ENCODE results near the gene CBARP. TPM values are rescaled to one million over a fixed set of nuclear protein-coding genes. Genes with fewer than 3 reads are reported as not detected.

Gene CBARP
- polyA plus RNA-seq, 10 donors = 0.97 to 2.7 (median 1.2) TPM

- no peak for DNase-seq
Measured at GRCh38 chr19:1228161-1228957, 9.4 kb downstream of the CBARP start.

GRCh38 chr19:1227304-1228054 lies 10.3 kb downstream of the CBARP start:
- DNase-seq = no peak

DNA sequence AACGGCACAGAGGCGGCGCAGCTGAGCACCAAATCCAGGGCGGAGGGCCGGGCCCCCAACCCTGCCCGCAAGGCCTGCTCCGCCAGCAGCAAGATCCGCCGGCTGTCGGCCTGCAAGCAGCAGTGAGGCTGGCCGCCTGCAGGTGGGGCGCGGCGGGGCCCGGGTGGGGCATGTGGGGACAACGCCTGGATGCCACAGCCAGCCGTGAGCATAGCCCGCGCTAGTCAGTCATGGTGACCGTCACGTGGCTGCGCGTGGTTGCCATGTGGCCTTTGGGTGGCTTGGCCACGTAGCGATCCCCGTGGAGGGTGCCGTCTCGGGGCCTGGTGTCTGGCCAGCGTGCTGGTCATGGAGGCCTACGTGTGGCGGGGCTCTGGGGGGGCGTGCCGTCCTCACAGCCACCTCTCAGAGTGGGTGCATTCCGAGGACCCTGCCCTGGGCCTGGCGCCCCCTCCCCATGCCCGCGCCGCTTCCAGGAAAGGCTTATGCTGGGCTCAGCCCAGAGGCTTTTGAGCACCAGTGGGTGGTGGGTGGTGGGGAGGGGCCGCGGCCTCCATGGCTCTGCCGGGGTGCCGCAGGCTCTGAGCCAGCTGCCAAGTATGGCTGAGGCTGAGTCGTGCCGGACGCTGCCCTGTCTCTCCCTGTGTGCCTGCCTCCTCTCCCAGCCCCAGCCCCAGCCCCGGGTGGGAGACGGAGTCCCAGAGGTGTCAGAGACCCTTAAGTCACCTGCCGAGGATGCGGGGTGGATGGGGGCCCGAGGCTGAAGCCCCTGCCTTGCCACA lies 11.1 kb downstream of the CBARP start:
- no peak for DNase-seq

DNA sequence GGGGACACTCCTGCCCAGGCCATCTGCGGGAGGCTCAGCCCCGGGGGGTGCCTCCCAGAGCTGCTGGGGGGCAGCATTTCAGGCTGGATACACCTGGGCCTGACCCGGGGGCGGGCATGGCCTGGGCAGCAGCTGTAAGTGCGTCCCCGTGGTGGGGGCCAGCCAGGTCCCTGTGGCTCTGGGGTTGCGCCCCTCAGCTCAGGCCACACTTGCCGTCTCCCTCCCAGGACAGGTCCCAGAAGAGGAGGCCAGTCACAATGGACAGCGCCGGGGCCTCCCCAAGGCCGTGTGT lies 11.6 kb downstream of the CBARP start:
- DNase-seq = no peak

- DNase-seq = no peak
Measured at GRCh38 chr19:1225440-1226226, 12.2 kb downstream of the CBARP start.

DNA sequence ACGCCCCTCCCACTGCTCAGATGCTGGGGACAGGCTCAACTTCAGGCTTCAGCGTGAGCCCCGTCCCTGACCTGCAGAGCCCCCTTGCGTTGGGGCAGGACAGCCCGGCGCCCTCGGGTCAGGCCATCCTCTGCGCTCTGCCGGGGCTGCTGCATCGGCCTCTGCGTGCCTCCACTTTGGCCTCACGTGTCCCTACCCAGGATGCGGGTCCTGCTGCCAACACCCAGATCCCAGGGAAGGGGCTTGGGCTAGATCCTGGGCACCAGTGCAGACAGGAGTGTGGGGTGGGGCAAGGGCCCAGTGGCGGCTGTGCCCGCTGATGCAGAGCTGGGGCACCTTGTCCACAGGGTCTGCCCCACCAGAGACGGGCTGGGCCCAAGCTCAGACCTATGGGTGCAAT lies 13.0 kb downstream of the CBARP start:
- DNase-seq = no peak

- no peak for DNase-seq
Measured at GRCh38 chr19:1224047-1224825, 13.6 kb downstream of the CBARP start.

GRCh38 chr19:1223018-1223855 lies 14.6 kb downstream of the CBARP start:
- DNase-seq = no peak

DNA sequence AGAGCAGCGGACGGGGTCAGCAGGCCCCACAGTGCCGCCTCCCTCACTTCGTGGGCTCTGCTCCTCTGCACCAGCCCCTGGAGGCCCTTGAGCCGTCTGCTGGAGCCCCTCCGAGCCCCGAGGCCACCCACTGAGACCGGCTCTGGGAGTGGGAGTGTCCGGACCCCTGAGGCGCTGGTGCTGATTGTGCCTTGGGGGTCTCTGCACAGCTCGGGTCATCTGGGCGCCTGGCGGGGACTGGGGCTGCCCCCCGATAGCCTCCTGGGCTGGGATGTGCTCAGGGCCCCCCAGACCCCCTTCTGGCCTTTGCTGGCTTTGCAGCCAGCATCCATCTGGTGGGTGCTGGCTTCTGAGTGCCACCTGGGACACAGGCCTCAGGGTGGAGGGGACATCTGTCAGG lies 15.4 kb downstream of the CBARP start:
- no peak for DNase-seq

DNA sequence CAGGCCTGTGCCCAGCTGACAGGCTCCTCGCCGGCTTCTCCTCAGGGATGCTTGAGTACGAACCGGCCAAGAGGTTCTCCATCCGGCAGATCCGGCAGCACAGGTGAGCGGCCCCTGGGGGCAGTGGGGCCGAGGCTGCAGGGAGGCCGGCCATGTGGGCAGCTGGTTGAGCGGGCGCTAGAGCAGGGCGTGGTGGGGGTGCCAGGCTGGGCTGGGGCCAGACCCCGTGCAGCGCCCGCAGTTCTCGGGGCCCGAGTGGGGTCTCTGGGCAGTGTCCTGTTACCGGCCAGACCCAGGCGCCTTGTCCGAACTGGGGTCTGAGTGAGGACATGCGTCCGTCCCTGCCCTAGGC lies 15.9 kb downstream of the CBARP start:
- no peak for DNase-seq

- DNase-seq = peak in 1 of 3 donors; percentile 78
Measured at GRCh38 chr19:1220976-1221903, 16.6 kb downstream of the CBARP start.

DNA sequence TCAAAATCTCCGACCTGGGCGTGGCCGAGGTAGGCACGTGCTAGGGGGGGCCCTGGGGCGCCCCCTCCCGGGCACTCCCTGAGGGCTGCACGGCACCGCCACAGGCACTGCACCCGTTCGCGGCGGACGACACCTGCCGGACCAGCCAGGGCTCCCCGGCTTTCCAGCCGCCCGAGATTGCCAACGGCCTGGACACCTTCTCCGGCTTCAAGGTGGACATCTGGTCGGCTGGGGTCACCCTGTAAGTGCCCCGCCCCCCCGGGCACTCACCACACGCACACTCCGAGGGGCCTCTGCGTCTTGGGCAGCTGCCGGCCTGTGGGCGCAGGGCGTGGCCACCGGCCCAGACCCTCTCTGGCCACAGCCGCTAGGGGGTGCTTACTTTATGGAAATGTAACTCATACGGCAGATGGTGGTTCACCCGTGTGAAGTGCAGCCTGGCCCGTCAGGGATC lies 17.3 kb downstream of the CBARP start:
- DNase-seq = no peak

- no peak for DNase-seq
Measured at GRCh38 chr19:1219786-1220476, 17.9 kb downstream of the CBARP start.

GRCh38 chr19:1218751-1219567 lies 18.8 kb downstream of the CBARP start:
- DNase-seq = no peak

- peak in 1 of 3 donors; percentile 62 for DNase-seq
Measured at GRCh38 chr19:1217366-1217765, 20.4 kb downstream of the CBARP start.

- no peak for DNase-seq
Measured at GRCh38 chr19:1216756-1217155, 21.0 kb downstream of the CBARP start.

All from muscle of back (tissue), 11 donors.